ENCODE results near the gene MSRB2. TPM values are rescaled to one million over a fixed set of nuclear protein-coding genes. Genes with fewer than 3 reads are reported as not detected.

Gene MSRB2
- polyA plus RNA-seq, 3 donors: 19.7 to 37.3 (median 31.6) TPM

- Histone ChIP-seq H3K79me2 (ENCODE audit: insufficient read depth, low read length) (no peaks in the 10 kb centered on the region), H3K4me1 (ENCODE audit: control insufficient read depth in 1 of 2, insufficient read depth in 2 of 2, low read length in 2 of 2) (no peaks in the 10 kb centered on the region), H3K27ac (ENCODE audit: low read depth in 1 of 2, low read length in 2 of 2) (no peak overlapping the region), H3K36me3 (replicated peaks in 1 of 2; ENCODE audit: control insufficient read depth in 1 of 2, insufficient read depth in 2 of 2, low read length in 2 of 2) (no peaks in the 10 kb centered on the region), H3K9ac (ENCODE audit: insufficient read depth, low read length, poor library complexity, severe bottlenecking) (no peak overlapping the region), H2AFZ (ENCODE audit: insufficient read depth, low read depth, low read length, poor library complexity, severe bottlenecking) (no peak overlapping the region), H3K4me3 (replicated peaks in 1 of 3; ENCODE audit: low read depth in 2 of 3, low read length in 3 of 3) (no peak overlapping the region), H3K9me3 (replicated peaks in 1 of 2; ENCODE audit: control insufficient read depth in 1 of 2, insufficient read depth in 1 of 2, low read length in 2 of 2) (no peaks in the 10 kb centered on the region), H3K4me2 (replicated peaks; ENCODE audit: extremely low read depth, low read length, poor library complexity, severe bottlenecking) (no peak overlapping the region), H3K27me3 (ENCODE audit: control insufficient read depth in 2 of 2, insufficient read depth in 2 of 2, low read length in 2 of 2) (no peaks in the 10 kb centered on the region), H4K20me1 (ENCODE audit: insufficient read depth, low read length) (no peaks in the 10 kb centered on the region)
- Mint-ChIP-seq H3K36me3 (no peaks in the 10 kb centered on the region), H3K4me1 (no peaks in the 10 kb centered on the region), H3K27ac (no peak overlapping the region), H3K9me3 (peaks cover 0 to 4% (median 0%) of the 10 kb centered on the region in 7 donors), H3K27me3 (ENCODE audit: low read depth in 3 of 3) (peaks cover 4 to 9% (median 6%) of the 10 kb centered on the region in 3 donors), H3K4me3 (no peak overlapping the region)
- TF ChIP-seq CTCF (IDR thresholded peaks at IDR 0.05): no peak
- WGBS (ENCODE audit: insufficient coverage): no CpG with 5 or more reads among the region's 4 CpGs
- DNase-seq: no peak
- intact Hi-C loops (cut with micrococcal nuclease): no loop called here
Measured at GRCh38 chr10:23141995-23142394, 46.6 kb downstream of the MSRB2 start.

- Mint-ChIP-seq H3K9me3 (peaks cover 0 to 2% (median 0%) of the 10 kb centered on the region in 7 donors), H3K27ac (no peak overlapping the region), H3K27me3 (ENCODE audit: low read depth in 3 of 3) (peaks cover 5 to 9% (median 8%) of the 10 kb centered on the region in 3 donors), H3K36me3 (no peaks in the 10 kb centered on the region), H3K4me1 (no peaks in the 10 kb centered on the region), H3K4me3 (no peak overlapping the region)
- no peaks in the 10 kb centered on the region for H3K79me2 ChIP-seq (ENCODE audit: insufficient read depth, low read length)
- H4K20me1 ChIP-seq (ENCODE audit: insufficient read depth, low read length): no peaks in the 10 kb centered on the region
- H3K9ac ChIP-seq (ENCODE audit: insufficient read depth, low read length, poor library complexity, severe bottlenecking): no peak overlapping the region
- H3K4me2 ChIP-seq (replicated peaks; ENCODE audit: extremely low read depth, low read length, poor library complexity, severe bottlenecking): no peak overlapping the region
- TF ChIP-seq CTCF (IDR thresholded peaks at IDR 0.05): no peak
- no peak overlapping the region for H3K4me3 ChIP-seq (replicated peaks in 1 of 3; ENCODE audit: low read depth in 2 of 3, low read length in 3 of 3)
- no peaks in the 10 kb centered on the region for H3K36me3 ChIP-seq (replicated peaks in 1 of 2; ENCODE audit: control insufficient read depth in 1 of 2, insufficient read depth in 2 of 2, low read length in 2 of 2)
- no peaks in the 10 kb centered on the region for H3K4me1 ChIP-seq (ENCODE audit: control insufficient read depth in 1 of 2, insufficient read depth in 2 of 2, low read length in 2 of 2)
- intact Hi-C loops (cut with micrococcal nuclease): no loop called here
- no peaks in the 10 kb centered on the region for H3K9me3 ChIP-seq (replicated peaks in 1 of 2; ENCODE audit: control insufficient read depth in 1 of 2, insufficient read depth in 1 of 2, low read length in 2 of 2)
- no peaks in the 10 kb centered on the region for H3K27me3 ChIP-seq (ENCODE audit: control insufficient read depth in 2 of 2, insufficient read depth in 2 of 2, low read length in 2 of 2)
- no peak overlapping the region for H3K27ac ChIP-seq (ENCODE audit: low read depth in 1 of 2, low read length in 2 of 2)
- DNase-seq: no peak
- WGBS (ENCODE audit: insufficient coverage): 88% methylated on average over 8 of the region's 9 CpGs
- H2AFZ ChIP-seq (ENCODE audit: insufficient read depth, low read depth, low read length, poor library complexity, severe bottlenecking): no peak overlapping the region
Measured at GRCh38 chr10:23146258-23146657, 50.9 kb downstream of the MSRB2 start.
